HEK293T (cell line): ENCODE results near the gene USP34.

Source experiments
- CTCF ChIA-PET: fragments of 350-600 bp; formaldehyde crosslinking; extraction: SDS; loops from one replicate; lab custom pipeline; 2021; ENCODE audit warnings: antibody characterized with exemption, inconsistent platforms; lab: Yijun Ruan, JAX
- POLR2A ChIA-PET: fragments of 350-600 bp; formaldehyde crosslinking; extraction: SDS; loops from one replicate; lab custom pipeline; 2020; ENCODE audit warnings: antibody characterized with exemption, inconsistent platforms; lab: Yijun Ruan, JAX
- DNase-seq: peaks from one replicate; pipeline ENCODE4 v3.0.0; 2012; ENCODE audit warnings: mixed read lengths; ENCODE audit errors: extremely low spot score
- ARNT ChIP-seq: fragments of 450-650 bp; IDR thresholded peaks from 2 replicates; pipeline ENCODE4 v1.6.1; 2017; ENCODE audit warnings: mild to moderate bottlenecking
- BHLHE40 ChIP-seq: fragments of 450-650 bp; IDR thresholded peaks from 2 replicates; pipeline ENCODE4 v1.6.1; 2016; ENCODE audit warnings: mild to moderate bottlenecking, moderate library complexity, borderline replicate concordance
- CTBP1 ChIP-seq: fragments of 450-650 bp; IDR thresholded peaks from 2 replicates; pipeline ENCODE4 v1.6.1; 2016; ENCODE audit warnings: borderline replicate concordance
- ELF4 ChIP-seq: fragments of 450-650 bp; IDR thresholded peaks from 2 replicates; pipeline ENCODE4 v1.6.1; 2017; ENCODE audit warnings: antibody characterized with exemption
- FOXA1 ChIP-seq: fragments of 450-650 bp; IDR thresholded peaks from 2 replicates; pipeline ENCODE4 v1.6.1; 2016; ENCODE audit warnings: mild to moderate bottlenecking
- FOXK2 ChIP-seq: fragments of 450-650 bp; IDR thresholded peaks from 2 replicates; pipeline ENCODE4 v1.6.1; 2016; ENCODE audit warnings: mild to moderate bottlenecking
- FOXM1 ChIP-seq: fragments of 450-650 bp; IDR thresholded peaks from 2 replicates; pipeline ENCODE4 v1.6.1; 2017; ENCODE audit warnings: mild to moderate bottlenecking, borderline replicate concordance
- HDGF ChIP-seq: fragments of 450-650 bp; IDR thresholded peaks from 2 replicates; pipeline ENCODE4 v1.6.1; 2017; ENCODE audit warnings: antibody characterized with exemption, borderline replicate concordance
- L3MBTL2 ChIP-seq: fragments of 450-650 bp; conservative IDR thresholded peaks from 2 replicates; pipeline ENCODE4 v1.6.1; 2016; ENCODE audit warnings: mild to moderate bottlenecking
- LEF1 ChIP-seq: fragments of 450-650 bp; IDR thresholded peaks from 2 replicates; pipeline ENCODE4 v1.6.1; 2017; ENCODE audit warnings: mild to moderate bottlenecking, borderline replicate concordance
- NFRKB ChIP-seq: fragments of 450-650 bp; IDR thresholded peaks from 2 replicates; pipeline ENCODE4 v1.6.1; 2016; ENCODE audit warnings: mild to moderate bottlenecking, moderate library complexity
- PKNOX1 ChIP-seq: fragments of 450-650 bp; IDR thresholded peaks from 2 replicates; pipeline ENCODE4 v1.6.1; 2016
- SP1 ChIP-seq: fragments of 450-650 bp; IDR thresholded peaks from 2 replicates; pipeline ENCODE4 v1.6.1; 2017
- SUZ12 ChIP-seq: fragments of 450-650 bp; IDR thresholded peaks from 2 replicates; pipeline ENCODE4 v1.6.1; 2016; ENCODE audit warnings: mild to moderate bottlenecking
- TARDBP ChIP-seq: fragments of 450-650 bp; IDR thresholded peaks from 2 replicates; pipeline ENCODE4 v1.6.1; 2016
- ZNF384 ChIP-seq: fragments of 450-650 bp; IDR thresholded peaks from 2 replicates; pipeline ENCODE4 v1.6.1; 2016

The USP34 gene

GRCh38 chr2:61318553-61318952, 152.3 kb downstream of the USP34 start:
- POLR2A ChIA-PET = no interaction called here
- CTCF ChIA-PET = no interaction called here
- DNase-seq = no peak
- TF ChIP-seq LEF1 = no peak
- no peak for TF ChIP-seq FOXK2
- TF ChIP-seq SP1 = no peak
- TF ChIP-seq ELF4 = no peak
- TF ChIP-seq BHLHE40 = no peak
- no peak for TF ChIP-seq SUZ12
- TF ChIP-seq ARNT = no peak
- no peak for TF ChIP-seq FOXA1
- no peak for TF ChIP-seq NFRKB
- TF ChIP-seq FOXM1 = no peak
- TF ChIP-seq L3MBTL2 = no peak
- TF ChIP-seq HDGF = no peak
- TF ChIP-seq PKNOX1 = no peak
- TF ChIP-seq TARDBP = no peak
- TF ChIP-seq ZNF384 = no peak
- TF ChIP-seq CTBP1 = no peak

- no peak for DNase-seq
- TF ChIP-seq FOXM1 (no peak), ARNT (no peak), CTBP1 (no peak), PKNOX1 (no peak), ELF4 (no peak), FOXA1 (no peak), LEF1 (no peak)
- ChIA-PET CTCF (no interaction called here), POLR2A (no interaction called here)
These were observed 174.9 kb downstream of the USP34 start for GRCh38 chr2:61295981-61296380.

GRCh38 chr2:61291851-61292575, 178.9 kb downstream of the USP34 start:
- no peak for DNase-seq
- POLR2A ChIA-PET = no interaction called here
- TF ChIP-seq ELF4 (no peak), NFRKB (no peak), L3MBTL2 (no peak), ARNT (no peak), FOXK2 (no peak), SUZ12 (no peak), CTBP1 (no peak), ZNF384 (no peak), HDGF (no peak), FOXA1 (no peak), BHLHE40 (no peak), LEF1 (no peak), FOXM1 (no peak), SP1 (no peak), TARDBP (no peak), PKNOX1 (no peak)
- CTCF ChIA-PET = no interaction called here

GRCh38 chr2:61288070-61288841, 182.6 kb downstream of the USP34 start:
- no peak for TF ChIP-seq NFRKB
- TF ChIP-seq L3MBTL2 = no peak
- no peak for TF ChIP-seq LEF1
- TF ChIP-seq FOXK2 = no peak
- no peak for TF ChIP-seq FOXA1
- TF ChIP-seq BHLHE40 = no peak
- TF ChIP-seq CTBP1 = no peak
- TF ChIP-seq FOXM1 = no peak
- no peak for TF ChIP-seq PKNOX1
- no peak for TF ChIP-seq TARDBP
- no peak for TF ChIP-seq ELF4
- no peak for TF ChIP-seq SUZ12
- TF ChIP-seq SP1 = no peak
- TF ChIP-seq ARNT = no peak
- no peak for TF ChIP-seq ZNF384
- TF ChIP-seq HDGF = no peak
- ChIA-PET POLR2A (interaction anchor here (0.8 kb wide), 1 partner anchor 111 kb away, joined by 3 read pairs; no protein-coding TSS in a partner anchor), CTCF (interaction anchor here (0.6 kb wide), 1 partner anchor 13 kb away, joined by 6 read pairs; no protein-coding TSS in a partner anchor)
- no peak for DNase-seq

- TF ChIP-seq FOXA1 = no peak
- no peak for TF ChIP-seq FOXM1
- DNase-seq = no peak
- CTCF ChIA-PET = interaction anchor here (0.6 kb wide), 1 partner anchor 14 kb away, joined by 6 read pairs; no protein-coding TSS in a partner anchor
- POLR2A ChIA-PET = no interaction called here
These were observed 183.6 kb downstream of the USP34 start for GRCh38 chr2:61287254-61287653.
